HepG2 (cell line): Measurements from ENCODE around the gene PRSS8. TPM values are rescaled to one million over a fixed set of nuclear protein-coding genes. Genes with fewer than 3 reads are reported as not detected.

Experiments used
- ATAC-seq: fragments of 200-7000 bp; cut with Tn5 transposase; 3 replicates; pipeline ENCODE4 v1.9.1; 2020; ENCODE audit warnings: mild to moderate bottlenecking, moderate library complexity
- BruUV-seq: library from RNA; stranded (reverse); fragments of 400-500 nt; replicated peaks from 2 replicates; lab custom pipeline; 2021; lab: Mats Ljungman, UMichigan
- CTCF ChIA-PET: fragments of 300-600 bp; formaldehyde crosslinking; extraction: SDS; loops from one replicate; lab custom pipeline; 2021; ENCODE audit warnings: low total read pairs, inconsistent platforms, low intra/inter-chr PET ratio; lab: Yijun Ruan, JAX
- POLR2A ChIA-PET: fragments of 350-600 bp; sonication (Branson Sonifier 250); formaldehyde crosslinking; loops from one replicate; lab custom pipeline; 2020; ENCODE audit warnings: antibody characterized with exemption, inconsistent platforms; lab: Yijun Ruan, JAX
- DNase-seq: peaks from one replicate; pipeline ENCODE4 v3.0.0-alpha.2; 2015; ENCODE audit warnings: low spot score
- FAIRE-seq: peaks from 3 replicates; lab custom pipeline; 2011; peaks lifted over from hg19 to GRCh38; lab: Jason Lieb, UNC
- H2AFZ ChIP-seq: one replicate; pipeline ENCODE4 v1.6.1; 2011; ENCODE audit warnings: low read length, inconsistent platforms
- H3K27ac ChIP-seq: fragments of 300-600 bp; 3 replicates; pipeline ENCODE4 v1.8.0; 2011; ENCODE audit warnings: mixed run types, mild to moderate bottlenecking, mixed read lengths, low read length, inconsistent platforms; ENCODE audit not compliant: insufficient read depth; ENCODE audit errors: extremely low read length
- H3K27me3 ChIP-seq, 2 experiments: fragments of 200-600 bp in 1 of 2; 2 replicates in 1 of 2; 3 replicates in 1 of 2; pipeline versions ENCODE4 v1.6.0 to v1.8.0; 2011; ENCODE audit warnings: low read length in 2 of 2, mild to moderate bottlenecking in 2 of 2, moderate library complexity in 2 of 2, inconsistent platforms in 1 of 2; ENCODE audit not compliant: insufficient read depth in 2 of 2, control insufficient read depth in 1 of 2
- H3K36me3 ChIP-seq, 2 experiments: fragments of 200-600 bp in 1 of 2; replicated peaks in 1 of 2; 2 replicates in 1 of 2; 3 replicates in 1 of 2; pipeline versions ENCODE4 v1.5.1 to v1.8.0; 2011; ENCODE audit warnings: low read length in 2 of 2, inconsistent platforms in 1 of 2; ENCODE audit not compliant: insufficient read depth in 2 of 2, control insufficient read depth in 1 of 2
- H3K4me1 ChIP-seq: 2 replicates; pipeline ENCODE4 v1.5.1; 2012; ENCODE audit warnings: low read length, inconsistent platforms; ENCODE audit not compliant: insufficient read depth
- H3K4me2 ChIP-seq: 2 replicates; pipeline ENCODE4 v1.6.0; 2011; ENCODE audit warnings: low read depth, low read length, inconsistent platforms
- H3K4me3 ChIP-seq, 3 experiments: fragments of 200-600 bp in 1 of 3; sonication (generic), shearing (Covaris generic) in 1 of 3; replicated peaks in 1 of 3; 2 replicates each; pipeline ENCODE4 v1.5.1; 2011 to 2016; ENCODE audit warnings: low read length in 3 of 3, inconsistent platforms in 2 of 3, low read depth in 2 of 3, mild to moderate bottlenecking in 2 of 3, control low read depth in 1 of 3, mixed read lengths in 1 of 3; ENCODE audit not compliant: insufficient read depth in 1 of 3
- H3K79me2 ChIP-seq: one replicate; pipeline ENCODE4 v1.6.1; 2011; ENCODE audit warnings: low read length, inconsistent platforms; ENCODE audit not compliant: insufficient read depth
- H3K9ac ChIP-seq: 2 replicates; pipeline ENCODE4 v1.6.0; 2011; ENCODE audit warnings: mild to moderate bottlenecking, low read depth, low read length, inconsistent platforms; ENCODE audit not compliant: insufficient read depth
- H3K9me3 ChIP-seq: 2 replicates; pipeline ENCODE4 v1.5.1; 2012; ENCODE audit warnings: mild to moderate bottlenecking, low read length
- H4K20me1 ChIP-seq: 2 replicates; pipeline ENCODE4 v1.6.0; 2011; ENCODE audit warnings: inconsistent platforms, mild to moderate bottlenecking, low read length, moderate library complexity; ENCODE audit not compliant: insufficient read depth
- GZF1 ChIP-seq: sonication (generic); formaldehyde crosslinking; IDR thresholded peaks from 2 replicates; pipeline ENCODE4 v1.5.1; 2020; ENCODE audit warnings: mild to moderate bottlenecking, missing genetic modification reagents
- NR2F2 ChIP-seq: IDR thresholded peaks from 2 replicates; pipeline ENCODE4 v1.6.1; 2012; ENCODE audit warnings: low read depth, inconsistent platforms, borderline replicate concordance
- POLR2G ChIP-seq: fragments of 200-400 bp; formaldehyde crosslinking; IDR thresholded peaks from 2 replicates; pipeline ENCODE4 v1.6.1; 2018; ENCODE audit warnings: mild to moderate bottlenecking, low read depth, low read length, moderate library complexity
- ZNF18 ChIP-seq: sonication (generic); formaldehyde crosslinking; IDR thresholded peaks from 2 replicates; pipeline ENCODE4 v1.8.0; 2022; ENCODE audit warnings: mild to moderate bottlenecking, missing genetic modification reagents; ENCODE audit not compliant: insufficient replicate concordance
- ZNF232 ChIP-seq: sonication (generic); formaldehyde crosslinking; IDR thresholded peaks from 2 replicates; pipeline ENCODE4 v1.4.0; 2020; ENCODE audit warnings: missing genetic modification reagents, borderline replicate concordance
- ZNF382 ChIP-seq: sonication (generic); formaldehyde crosslinking; IDR thresholded peaks from 2 replicates; pipeline ENCODE4 v1.5.0; 2020; ENCODE audit warnings: missing genetic modification reagents, mild to moderate bottlenecking, borderline replicate concordance
- ZNF414 ChIP-seq: sonication (generic); formaldehyde crosslinking; IDR thresholded peaks from 2 replicates; pipeline ENCODE4 v1.5.0; 2020; ENCODE audit warnings: missing genetic modification reagents
- ZNF646 ChIP-seq: sonication (generic); formaldehyde crosslinking; IDR thresholded peaks from 2 replicates; pipeline ENCODE4 v1.9.0; 2021; ENCODE audit warnings: mild to moderate bottlenecking, missing genetic modification reagents
- WGBS: methylation state at CpG from one replicate; pipeline ENCODE4 v1.1.6; 2017; ENCODE audit warnings: low lambda C conversion rate; 5-methylcytosine and 5-hydroxymethylcytosine counted together
- in situ Hi-C: cut with HindIII; loops from 2 replicates; pipeline ENCODE4 v1.10.0; 2017; ENCODE audit warnings: low pct_unique_long_range_greater_than_20kb; ENCODE audit not compliant: extremely low pct_ligation_motif_present
- intact Hi-C: fragments of 100-400 bp; cut with micrococcal nuclease; formaldehyde crosslinking; loops from one replicate; pipeline ENCODE4 v1.10.0; 2022; ENCODE audit not compliant: unreplicated experiment
- polyA plus RNA-seq, 8 experiments: library from polyadenylated mRNA; depleted of rRNA in 3 of 8; stranded (reverse) in 7 of 8; unstranded in 1 of 8; fragments of >200 nt; fragmentation: Illumina TruSeq in 4 of 8; extraction: Trizol in 4 of 8; gene quantifications; 2 replicates each; pipeline versions ENCODE4 v1.2.1 to v1.2.3, GENCODE V29; 2011 to 2016; ENCODE audit warnings: low read depth in 4 of 8, missing spikeins in 1 of 8, mixed read lengths in 1 of 8; ENCODE audit not compliant: insufficient read depth in 1 of 8
- total RNA-seq, 5 experiments: library from RNA; depleted of rRNA; stranded (reverse); fragments of >200 nt; fragmentation: Illumina TruSeq; extraction: Trizol; gene quantifications; 2 replicates each; pipeline ENCODE4 v1.2.3, GENCODE V29; 2016; ENCODE audit warnings: low read depth in 1 of 5
- TF ChIP-seq, protein P1 (sequence below): sonication (generic); formaldehyde crosslinking; IDR thresholded peaks from 2 replicates; pipeline ENCODE4 v1.5.0; 2020; ENCODE audit warnings: missing genetic modification reagents
- TF ChIP-seq, protein P2 (sequence below): sonication (generic); formaldehyde crosslinking; IDR thresholded peaks from 2 replicates; pipeline ENCODE4 v1.4.0; 2020; ENCODE audit warnings: missing genetic modification reagents, mild to moderate bottlenecking, borderline replicate concordance
- TF ChIP-seq, protein P3 (sequence below): sonication (generic); formaldehyde crosslinking; IDR thresholded peaks from 2 replicates; pipeline ENCODE4 v1.5.0; 2020; ENCODE audit warnings: mild to moderate bottlenecking, low read depth, missing genetic modification reagents, borderline replicate concordance

PRSS8 gene
- total and polyA plus RNA-seq, 2 of the 13 experiments (the other 11 are each of a cell fraction or from before 2014, with no cell fraction given), result 2.6 to 7.2 TPM

GRCh38 chr16:31093132-31093703, 42.3 kb downstream of the PRSS8 start:
- CTCF ChIA-PET, result no interaction called here
- Histone ChIP-seq H3K4me1 (peaks cover 27% of the 10 kb centered on the region), H2AFZ (no peak overlapping the region), H3K27me3 (no peaks in the 10 kb centered on the region; a peak in 1 of 5 replicates), H3K4me3 (peak overlapping the region; percentile 80 to 100 (median 82)), H3K4me2 (peak overlapping the region; percentile 99), H3K9me3 (no peaks in the 10 kb centered on the region), H3K79me2 (peaks cover 33% of the 10 kb centered on the region), H3K36me3 (peaks cover 13 to 32% of the 10 kb centered on the region in 2 experiments), H3K9ac (peak overlapping the region; percentile 94), H3K27ac (peak overlapping the region; percentile 84), H4K20me1 (peaks cover 12% of the 10 kb centered on the region)
- intact Hi-C loops, result loop anchor here (1.0 to 10.0 kb wide), 2 partner anchors 49 to 138 kb away; partner anchors contain the start of gene SETD1A
- 5% methylated on average over 17 of the region's 17 CpGs for WGBS
- peak; percentile 36 for ATAC-seq
- in situ Hi-C loops, result no loop called here
- BruUV-seq, result no TSS peak
- DNase-seq, result peak; percentile 74
- FAIRE-seq, result peak; percentile 74
- POLR2A ChIA-PET, result interaction anchor here (0.7 to 5.0 kb wide), 15 partner anchors 9 to 138 kb away, joined by 3 to 49 read pairs (median 6); partner anchors contain the start of genes FUS, HSD3B7, KAT8 and STX4
- TF ChIP-seq, protein P1, sequence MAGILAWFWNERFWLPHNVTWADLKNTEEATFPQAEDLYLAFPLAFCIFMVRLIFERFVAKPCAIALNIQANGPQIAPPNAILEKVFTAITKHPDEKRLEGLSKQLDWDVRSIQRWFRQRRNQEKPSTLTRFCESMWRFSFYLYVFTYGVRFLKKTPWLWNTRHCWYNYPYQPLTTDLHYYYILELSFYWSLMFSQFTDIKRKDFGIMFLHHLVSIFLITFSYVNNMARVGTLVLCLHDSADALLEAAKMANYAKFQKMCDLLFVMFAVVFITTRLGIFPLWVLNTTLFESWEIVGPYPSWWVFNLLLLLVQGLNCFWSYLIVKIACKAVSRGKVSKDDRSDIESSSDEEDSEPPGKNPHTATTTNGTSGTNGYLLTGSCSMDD (CRISPR knock-in tag), result no peak
- TF ChIP-seq NR2F2 (no peak), ZNF232 (no peak), ZNF382 (CRISPR knock-in tag) (no peak), ZNF18 (CRISPR knock-in tag) (no peak), GZF1 (CRISPR knock-in tag) (no peak), ZNF646 (CRISPR knock-in tag) (no peak), POLR2G (no peak; the same call in 1 of the 2 replicates), ZNF414 (no peak)
- TF ChIP-seq, protein P2, sequence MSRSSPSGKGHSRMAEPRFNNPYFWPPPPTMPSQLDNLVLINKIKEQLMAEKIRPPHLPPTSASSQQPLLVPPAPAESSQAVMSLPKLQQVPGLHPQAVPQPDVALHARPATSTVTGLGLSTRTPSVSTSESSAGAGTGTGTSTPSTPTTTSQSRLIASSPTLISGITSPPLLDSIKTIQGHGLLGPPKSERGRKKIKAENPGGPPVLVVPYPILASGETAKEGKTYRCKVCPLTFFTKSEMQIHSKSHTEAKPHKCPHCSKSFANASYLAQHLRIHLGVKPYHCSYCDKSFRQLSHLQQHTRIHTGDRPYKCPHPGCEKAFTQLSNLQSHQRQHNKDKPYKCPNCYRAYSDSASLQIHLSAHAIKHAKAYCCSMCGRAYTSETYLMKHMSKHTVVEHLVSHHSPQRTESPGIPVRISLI (CRISPR knock-in tag), result no peak
- TF ChIP-seq, protein P3, sequence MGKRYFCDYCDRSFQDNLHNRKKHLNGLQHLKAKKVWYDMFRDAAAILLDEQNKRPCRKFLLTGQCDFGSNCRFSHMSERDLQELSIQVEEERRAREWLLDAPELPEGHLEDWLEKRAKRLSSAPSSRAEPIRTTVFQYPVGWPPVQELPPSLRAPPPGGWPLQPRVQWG (CRISPR knock-in tag), result no peak
